ENCODE data around the gene TRIM8. TPM values are rescaled to one million over a fixed set of nuclear protein-coding genes. Genes with fewer than 3 reads are reported as not detected.

TRIM8 gene
- 109 TPM for total RNA-seq
- long read RNA-seq, full-length matches to known transcripts, result 122 of 144 reads
- long read RNA-seq, partial matches to known transcripts, result 1 of 144 reads
- long read RNA-seq, other reads (novel, unspliced or antisense), result 21 of 144 reads

GRCh38 chr10:102644066-102644645 lies at the start of gene TRIM8:
TSS of gene TRIM8 (plus strand) at chr10:102644479. CDS start at chr10:102644618, 139 bp downstream.
- ATAC-seq (no peak), DNase-seq (ENCODE audit: missing footprints) (peak; percentile 84)
- intact Hi-C loops (cut with DNase I), result loop anchor here (2.0 to 10.0 kb wide), 2 partner anchors 47 to 131 kb away; no protein-coding TSS in a partner anchor

- intact Hi-C loops (cut with DNase I), result loop anchor here (5.0 to 10.0 kb wide), 2 partner anchors 93 to 370 kb away; partner anchors contain the start of genes ACTR1A, ELOVL3 and SUFU
- no peak for DNase-seq (ENCODE audit: missing footprints)
- ATAC-seq, result no peak
These were observed 49.0 kb upstream of the TRIM8 start for GRCh38 chr10:102595293-102595692.

- no peak for ATAC-seq
- intact Hi-C loops (cut with DNase I), result loop anchor here (2.0 to 10.0 kb wide), 3 partner anchors 49 to 371 kb away; partner anchors contain the start of genes ACTR1A, ELOVL3, SUFU and TRIM8
- no peak for DNase-seq (ENCODE audit: missing footprints)
These were observed 48.4 kb upstream of the TRIM8 start for GRCh38 chr10:102595897-102596296.

- ATAC-seq (peak; percentile 43), DNase-seq (ENCODE audit: missing footprints) (no peak)
- intact Hi-C loops (cut with DNase I), result loop anchor here (2.0 to 10.0 kb wide), 3 partner anchors 48 to 372 kb away; partner anchors contain the start of genes ACTR1A, ELOVL3, SUFU and TRIM8
These were observed 47.7 kb upstream of the TRIM8 start for GRCh38 chr10:102596506-102596971.

GRCh38 chr10:102597131-102597991 lies 46.9 kb upstream of the TRIM8 start:
- intact Hi-C loops (cut with DNase I), result loop anchor here (2.0 to 10.0 kb wide), 3 partner anchors 47 to 373 kb away; partner anchors contain the start of genes ACTR1A, ELOVL3, SUFU and TRIM8
- DNase-seq (ENCODE audit: missing footprints) (no peak), ATAC-seq (peak; percentile 35)

- no peak for DNase-seq (ENCODE audit: missing footprints)
- intact Hi-C loops (cut with DNase I), result loop anchor here (5.0 to 10.0 kb wide), 2 partner anchors 96 to 373 kb away; partner anchors contain the start of genes ACTR1A, ELOVL3 and SUFU
- no peak for ATAC-seq
These were observed 46.0 kb upstream of the TRIM8 start for GRCh38 chr10:102598243-102598642.

- ATAC-seq, result peak; percentile 15
- no peak for DNase-seq (ENCODE audit: missing footprints)
- intact Hi-C loops (cut with DNase I), result loop anchor here (5.0 to 10.0 kb wide), 2 partner anchors 97 to 375 kb away; partner anchors contain the start of genes ACTR1A, ELOVL3 and SUFU
These were observed 44.5 kb upstream of the TRIM8 start for GRCh38 chr10:102599565-102600327.

- no peak for DNase-seq (ENCODE audit: missing footprints)
- ATAC-seq, result no peak
- intact Hi-C loops (cut with DNase I), result no loop called here
These were observed 43.5 kb upstream of the TRIM8 start for GRCh38 chr10:102600816-102601215.

GRCh38 chr10:102601639-102602038 lies 42.6 kb upstream of the TRIM8 start:
- no peak for DNase-seq (ENCODE audit: missing footprints)
- ATAC-seq, result no peak
- intact Hi-C loops (cut with DNase I), result no loop called here

- no peak for DNase-seq (ENCODE audit: missing footprints)
- peak; percentile 66 for ATAC-seq
- intact Hi-C loops (cut with DNase I), result no loop called here
These were observed 41.8 kb upstream of the TRIM8 start for GRCh38 chr10:102602272-102603045.

GRCh38 chr10:102603946-102604345 lies 40.3 kb upstream of the TRIM8 start:
- DNase-seq (ENCODE audit: missing footprints) (no peak), ATAC-seq (peak; percentile 56)
- intact Hi-C loops (cut with DNase I), result no loop called here

- intact Hi-C loops (cut with DNase I), result no loop called here
- ATAC-seq (no peak), DNase-seq (ENCODE audit: missing footprints) (no peak)
These were observed 39.8 kb upstream of the TRIM8 start for GRCh38 chr10:102604439-102604841.

GRCh38 chr10:102605712-102606111 lies 38.6 kb upstream of the TRIM8 start:
- DNase-seq (ENCODE audit: missing footprints), result no peak
- no peak for ATAC-seq
- intact Hi-C loops (cut with DNase I), result no loop called here

- intact Hi-C loops (cut with DNase I), result no loop called here
These were observed 35.8 kb upstream of the TRIM8 start for GRCh38 chr10:102608487-102608886.

GRCh38 chr10:102610441-102610887 lies 33.8 kb upstream of the TRIM8 start:
- ATAC-seq, result peak; percentile 8
- intact Hi-C loops (cut with DNase I), result no loop called here
- DNase-seq (ENCODE audit: missing footprints), result no peak

More at GRCh38 chr10:102608487-102608886, 35.8 kb upstream of the TRIM8 start:
- ATAC-seq, result no peak
- DNase-seq (ENCODE audit: missing footprints), result no peak

GRCh38 chr10:102611514-102612087 lies 32.7 kb upstream of the TRIM8 start:
- DNase-seq (ENCODE audit: missing footprints), result no peak
- intact Hi-C loops (cut with DNase I), result no loop called here
- no peak for ATAC-seq

- intact Hi-C loops (cut with DNase I), result no loop called here
- no peak for DNase-seq (ENCODE audit: missing footprints)
- no peak for ATAC-seq
These were observed 31.4 kb upstream of the TRIM8 start for GRCh38 chr10:102612964-102613275.

Data from Right ventricle myocardium inferior (tissue), 1 donor.